Measurements from ENCODE around the gene LGALS9B.
"Not testable (repeated sequence)": the region's sequence is repeated elsewhere in the genome, so short reads cannot be mapped to it uniquely, and the experiment has no call there.

The LGALS9B gene

GRCh38 chr17:20484930-20485329 is 17.6 kb upstream of the LGALS9B start:
- not testable (repeated sequence) for DNase-seq (ENCODE audit: low spot score in 2 of 2); H3K4me1 Mint-ChIP-seq; H3K27ac Mint-ChIP-seq; H3K4me3 Mint-ChIP-seq; H3K27me3 Mint-ChIP-seq; ATAC-seq (ENCODE audit: low read depth); H3K36me3 Mint-ChIP-seq; H3K9me3 Mint-ChIP-seq

- ATAC-seq (ENCODE audit: low read depth); H3K4me1 Mint-ChIP-seq; H3K36me3 Mint-ChIP-seq; H3K27me3 Mint-ChIP-seq; H3K9me3 Mint-ChIP-seq; H3K4me3 Mint-ChIP-seq; H3K27ac Mint-ChIP-seq; DNase-seq (ENCODE audit: low spot score in 2 of 2): not testable (repeated sequence)
These were observed 12.7 kb upstream of the LGALS9B start for GRCh38 chr17:20479889-20480591.

GRCh38 chr17:20477398-20478071 is 10.2 kb upstream of the LGALS9B start:
- not testable (repeated sequence) for H3K9me3 Mint-ChIP-seq; ATAC-seq (ENCODE audit: low read depth); H3K4me1 Mint-ChIP-seq; H3K27ac Mint-ChIP-seq; H3K36me3 Mint-ChIP-seq; H3K27me3 Mint-ChIP-seq; H3K4me3 Mint-ChIP-seq; DNase-seq (ENCODE audit: low spot score in 2 of 2)

GRCh38 chr17:20475137-20475831 is 7.9 kb upstream of the LGALS9B start:
- H3K36me3 Mint-ChIP-seq; H3K27ac Mint-ChIP-seq; H3K4me1 Mint-ChIP-seq; H3K27me3 Mint-ChIP-seq; H3K4me3 Mint-ChIP-seq; DNase-seq (ENCODE audit: low spot score in 2 of 2); ATAC-seq (ENCODE audit: low read depth); H3K9me3 Mint-ChIP-seq: not testable (repeated sequence)

- not testable (repeated sequence) for H3K4me1 Mint-ChIP-seq; H3K27ac Mint-ChIP-seq; H3K9me3 Mint-ChIP-seq; H3K27me3 Mint-ChIP-seq; ATAC-seq (ENCODE audit: low read depth); H3K4me3 Mint-ChIP-seq; H3K36me3 Mint-ChIP-seq; DNase-seq (ENCODE audit: low spot score in 2 of 2)
These were observed 6.7 kb upstream of the LGALS9B start for GRCh38 chr17:20474081-20474480.

GRCh38 chr17:20469946-20470345 is 2.6 kb upstream of the LGALS9B start:
- not testable (repeated sequence) for H3K4me3 Mint-ChIP-seq; DNase-seq (ENCODE audit: low spot score in 2 of 2); H3K27ac Mint-ChIP-seq; H3K9me3 Mint-ChIP-seq; H3K27me3 Mint-ChIP-seq; ATAC-seq (ENCODE audit: low read depth); H3K36me3 Mint-ChIP-seq; H3K4me1 Mint-ChIP-seq

GRCh38 chr17:20469107-20469506 is 1.8 kb upstream of the LGALS9B start:
- not testable (repeated sequence) for H3K27me3 Mint-ChIP-seq; H3K4me3 Mint-ChIP-seq; ATAC-seq (ENCODE audit: low read depth); H3K4me1 Mint-ChIP-seq; H3K9me3 Mint-ChIP-seq; H3K27ac Mint-ChIP-seq; H3K36me3 Mint-ChIP-seq; DNase-seq (ENCODE audit: low spot score in 2 of 2)

- ATAC-seq (ENCODE audit: low read depth), result peak; percentile 20
- not testable (repeated sequence) for H3K4me1 Mint-ChIP-seq; H3K36me3 Mint-ChIP-seq; H3K9me3 Mint-ChIP-seq; DNase-seq (ENCODE audit: low spot score in 2 of 2); H3K27me3 Mint-ChIP-seq
- Mint-ChIP-seq H3K4me3 (peak overlapping the region; percentile 39), H3K27ac (peak overlapping the region; percentile 59)
These were observed 340 bp downstream of the LGALS9B start for GRCh38 chr17:20466999-20467398.

GRCh38 chr17:20466553-20466952 is 786 bp downstream of the LGALS9B start:
- H3K27me3 Mint-ChIP-seq, result not testable (repeated sequence)

GRCh38 chr17:20465535-20465934 is 1.8 kb downstream of the LGALS9B start:
- H3K27ac Mint-ChIP-seq; H3K27me3 Mint-ChIP-seq; ATAC-seq (ENCODE audit: low read depth); H3K4me3 Mint-ChIP-seq; DNase-seq (ENCODE audit: low spot score in 2 of 2); H3K36me3 Mint-ChIP-seq; H3K4me1 Mint-ChIP-seq; H3K9me3 Mint-ChIP-seq: not testable (repeated sequence)

More at GRCh38 chr17:20466553-20466952, 786 bp downstream of the LGALS9B start:
- H3K4me3 Mint-ChIP-seq; H3K36me3 Mint-ChIP-seq; ATAC-seq (ENCODE audit: low read depth); H3K9me3 Mint-ChIP-seq; H3K27ac Mint-ChIP-seq; H3K4me1 Mint-ChIP-seq; DNase-seq (ENCODE audit: low spot score in 2 of 2): not testable (repeated sequence)

GRCh38 chr17:20464854-20465414 is 2.4 kb downstream of the LGALS9B start:
- H3K4me1 Mint-ChIP-seq; DNase-seq (ENCODE audit: low spot score in 2 of 2); H3K36me3 Mint-ChIP-seq; H3K27me3 Mint-ChIP-seq; H3K27ac Mint-ChIP-seq; ATAC-seq (ENCODE audit: low read depth); H3K4me3 Mint-ChIP-seq; H3K9me3 Mint-ChIP-seq: not testable (repeated sequence)

- not testable (repeated sequence) for H3K27ac Mint-ChIP-seq; H3K9me3 Mint-ChIP-seq; H3K27me3 Mint-ChIP-seq; ATAC-seq (ENCODE audit: low read depth); H3K4me3 Mint-ChIP-seq; H3K4me1 Mint-ChIP-seq; DNase-seq (ENCODE audit: low spot score in 2 of 2); H3K36me3 Mint-ChIP-seq
These were observed 5.2 kb downstream of the LGALS9B start for GRCh38 chr17:20462158-20462557.

- not testable (repeated sequence) for H3K9me3 Mint-ChIP-seq; H3K27me3 Mint-ChIP-seq; DNase-seq (ENCODE audit: low spot score in 2 of 2); H3K4me1 Mint-ChIP-seq; H3K36me3 Mint-ChIP-seq; H3K27ac Mint-ChIP-seq; H3K4me3 Mint-ChIP-seq; ATAC-seq (ENCODE audit: low read depth)
These were observed 9.4 kb downstream of the LGALS9B start for GRCh38 chr17:20457848-20458381.

- not testable (repeated sequence) for H3K4me3 Mint-ChIP-seq; H3K4me1 Mint-ChIP-seq; H3K27ac Mint-ChIP-seq; ATAC-seq (ENCODE audit: low read depth); DNase-seq (ENCODE audit: low spot score in 2 of 2); H3K9me3 Mint-ChIP-seq; H3K27me3 Mint-ChIP-seq; H3K36me3 Mint-ChIP-seq
These were observed 12.2 kb downstream of the LGALS9B start for GRCh38 chr17:20455106-20455505.

All from memory B cell (primary cell).